Ovary (tissue), 9 donors: Measurements from ENCODE around the gene TMEM63B. TPM values are rescaled to one million over a fixed set of nuclear protein-coding genes. Genes with fewer than 3 reads are reported as not detected.

Experiments used
- DNase-seq, 5 donors: peaks; one replicate each; pipeline ENCODE4 v3.0.0-alpha.2; 2019 to 2020
- H3K27ac ChIP-seq, 2 donors: fragments of 200-600 bp; one replicate each; pipeline versions ENCODE4 v1.5.1 to v1.8.0; 2019 to 2022
- H3K27me3 ChIP-seq: fragments of 200-600 bp; one replicate; pipeline ENCODE4 v1.8.0; 2022
- H3K36me3 ChIP-seq: fragments of 200-600 bp; sonication (generic); one replicate; pipeline ENCODE4 v1.5.1; 2019
- H3K4me1 ChIP-seq: one replicate; pipeline ENCODE4 v1.8.1; 2013; ENCODE audit warnings: mild to moderate bottlenecking, moderate library complexity; ENCODE audit not compliant: insufficient read depth
- H3K4me3 ChIP-seq: fragments of 200-600 bp; sonication (generic); one replicate; pipeline ENCODE4 v1.5.1; 2017
- H3K9me3 ChIP-seq, 2 donors: fragments of 200-600 bp in 1 of 2; sonication (generic) in 1 of 2; one replicate each; pipeline versions ENCODE4 v1.5.1 to v1.8.1; 2013 to 2019; ENCODE audit warnings: mild to moderate bottlenecking in 1 of 2, moderate library complexity in 1 of 2
- EP300 ChIP-seq: sonication (generic); formaldehyde crosslinking; IDR thresholded peaks from one replicate; pipeline ENCODE4 v1.6.1; 2017; ENCODE audit warnings: antibody characterized with exemption
- POLR2A ChIP-seq: fragments of 450-650 bp; IDR thresholded peaks from one replicate; pipeline ENCODE4 v1.6.1; 2017; ENCODE audit warnings: antibody characterized with exemption, mild to moderate bottlenecking, moderate library complexity
- WGBS, 3 donors: extraction: QIAGEN DNeasy Blood & Tissue Kit in 1 of 3; methylation state at CpG; one replicate each; pipeline versions ENCODE4 v1.1.5 to v1.1.7; 2013 to 2017; 5-methylcytosine and 5-hydroxymethylcytosine counted together
- intact Hi-C, 4 donors: fragments of 100-400 bp; cut with DNase I; formaldehyde crosslinking; loops; one replicate each; pipeline versions ENCODE4 v1.11.0 to v1.15.1; 2022 to 2023
- polyA plus RNA-seq, 2 donors: library from polyadenylated mRNA; stranded (reverse); fragments of 200-250 nt in 1 of 2; fragments of 350-450 nt in 1 of 2; fragmentation: Illumina TruSeq in 1 of 2; extraction: RNeasy Lipid Tissue Mini Kit (QIAGEN cat#74804) in 1 of 2; gene quantifications; one replicate each; pipeline ENCODE4 v1.2.3, GENCODE V29; 2013 to 2014
- total RNA-seq, 7 donors: library from RNA; depleted of rRNA in 2 of 7; stranded (reverse); fragments of >200 nt in 2 of 7; fragmentation: NEBNext Ultra II Directional in 3 of 7; extraction: Animal tissue kit (Norgen Biotek cat#: 25700) in 3 of 7; gene quantifications; one replicate each; pipeline versions ENCODE4 v1.1.0 to v1.2.4, GENCODE V29; 2016 to 2023
- TF ChIP-seq, protein P1 (sequence below), 3 donors: fragments of 450-650 bp in 2 of 3; fragments of 200-600 bp in 1 of 3; IDR thresholded peaks; one replicate each; pipeline versions ENCODE4 v1.5.1 to v1.8.0; 2016 to 2022; ENCODE audit warnings: antibody characterized with exemption in 3 of 3, mild to moderate bottlenecking in 1 of 3
- donor health status: DM: no; HTN: no; CAD: no; lungs with moderate emphysema.
- donor health status: DM: no; HTN: no; CAD: no.
- donor health status: Bipolar disorder and iron deficiency.
- donor health status: DM: yes; HTN: yes; CAD: no.
- donor health status: DM: no; HTN: no; CAD: no.
- donor health status: DM: yes; HTN: yes; CAD: no.

Gene TMEM63B
- total and polyA plus RNA-seq, 9 donors, result 7.5 to 25.7 (median 16.5) TPM

DNA sequence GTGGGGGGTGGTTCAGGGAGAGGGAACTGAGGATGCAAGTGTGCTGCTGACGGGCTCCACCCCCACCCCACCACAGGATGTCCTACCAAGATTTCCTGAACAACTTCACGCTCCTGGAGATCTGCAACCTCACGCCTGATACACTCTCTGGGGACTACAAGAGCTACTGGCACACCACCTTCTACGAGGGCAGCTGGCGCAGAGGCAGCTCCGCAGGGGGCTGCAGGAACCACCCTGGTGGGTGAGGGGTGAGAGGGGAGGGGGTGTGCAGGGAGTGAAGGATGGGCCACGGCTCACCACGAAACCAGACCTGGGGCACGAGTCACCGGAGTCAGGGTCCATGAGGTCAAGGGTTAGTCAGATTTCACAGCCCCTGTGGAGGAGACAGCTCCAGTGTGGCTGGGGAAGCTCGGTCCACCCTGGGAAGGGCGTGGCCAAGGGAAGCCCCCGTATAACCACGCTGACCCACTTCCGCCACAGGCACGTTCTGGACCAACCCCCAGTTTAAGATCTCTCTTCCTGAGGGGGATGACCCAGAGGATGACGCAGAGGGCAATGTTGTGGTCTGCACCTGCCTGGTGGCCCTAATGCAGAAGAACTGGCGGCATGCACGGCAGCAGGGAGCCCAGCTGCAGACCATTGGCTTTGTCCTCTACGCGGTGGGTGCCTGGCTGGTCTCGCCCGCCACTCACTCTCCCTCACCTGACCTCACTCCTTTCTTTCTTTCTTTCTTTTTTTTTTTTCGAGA, 49.6 kb downstream of the TMEM63B start:
- no peak overlapping the region for H3K27ac ChIP-seq
- no peaks in the 10 kb centered on the region for H3K36me3 ChIP-seq
- intact Hi-C loops, result loop anchor here in 3 of 4 donors (5.0 to 10.0 kb wide), 3 partner anchors 50 to 665 kb away; partner anchors contain the start of gene LRRC73 (in 1 of the 3)
- no peaks in the 10 kb centered on the region for H3K9me3 ChIP-seq
- DNase-seq, result no peak
- H3K27me3 ChIP-seq, result no peaks in the 10 kb centered on the region
- peaks cover 3% of the 10 kb centered on the region for H3K4me1 ChIP-seq
- H3K4me3 ChIP-seq, result no peak overlapping the region
- 82 to 84% (median 84%) methylated on average over 24 of the region's 24 CpGs for WGBS, 3 donors
- TF ChIP-seq EP300 (no peak), POLR2A (no peak)
- TF ChIP-seq, protein P1, sequence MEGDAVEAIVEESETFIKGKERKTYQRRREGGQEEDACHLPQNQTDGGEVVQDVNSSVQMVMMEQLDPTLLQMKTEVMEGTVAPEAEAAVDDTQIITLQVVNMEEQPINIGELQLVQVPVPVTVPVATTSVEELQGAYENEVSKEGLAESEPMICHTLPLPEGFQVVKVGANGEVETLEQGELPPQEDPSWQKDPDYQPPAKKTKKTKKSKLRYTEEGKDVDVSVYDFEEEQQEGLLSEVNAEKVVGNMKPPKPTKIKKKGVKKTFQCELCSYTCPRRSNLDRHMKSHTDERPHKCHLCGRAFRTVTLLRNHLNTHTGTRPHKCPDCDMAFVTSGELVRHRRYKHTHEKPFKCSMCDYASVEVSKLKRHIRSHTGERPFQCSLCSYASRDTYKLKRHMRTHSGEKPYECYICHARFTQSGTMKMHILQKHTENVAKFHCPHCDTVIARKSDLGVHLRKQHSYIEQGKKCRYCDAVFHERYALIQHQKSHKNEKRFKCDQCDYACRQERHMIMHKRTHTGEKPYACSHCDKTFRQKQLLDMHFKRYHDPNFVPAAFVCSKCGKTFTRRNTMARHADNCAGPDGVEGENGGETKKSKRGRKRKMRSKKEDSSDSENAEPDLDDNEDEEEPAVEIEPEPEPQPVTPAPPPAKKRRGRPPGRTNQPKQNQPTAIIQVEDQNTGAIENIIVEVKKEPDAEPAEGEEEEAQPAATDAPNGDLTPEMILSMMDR (IDR thresholded peaks at IDR 0.05), result no peak

DNA sequence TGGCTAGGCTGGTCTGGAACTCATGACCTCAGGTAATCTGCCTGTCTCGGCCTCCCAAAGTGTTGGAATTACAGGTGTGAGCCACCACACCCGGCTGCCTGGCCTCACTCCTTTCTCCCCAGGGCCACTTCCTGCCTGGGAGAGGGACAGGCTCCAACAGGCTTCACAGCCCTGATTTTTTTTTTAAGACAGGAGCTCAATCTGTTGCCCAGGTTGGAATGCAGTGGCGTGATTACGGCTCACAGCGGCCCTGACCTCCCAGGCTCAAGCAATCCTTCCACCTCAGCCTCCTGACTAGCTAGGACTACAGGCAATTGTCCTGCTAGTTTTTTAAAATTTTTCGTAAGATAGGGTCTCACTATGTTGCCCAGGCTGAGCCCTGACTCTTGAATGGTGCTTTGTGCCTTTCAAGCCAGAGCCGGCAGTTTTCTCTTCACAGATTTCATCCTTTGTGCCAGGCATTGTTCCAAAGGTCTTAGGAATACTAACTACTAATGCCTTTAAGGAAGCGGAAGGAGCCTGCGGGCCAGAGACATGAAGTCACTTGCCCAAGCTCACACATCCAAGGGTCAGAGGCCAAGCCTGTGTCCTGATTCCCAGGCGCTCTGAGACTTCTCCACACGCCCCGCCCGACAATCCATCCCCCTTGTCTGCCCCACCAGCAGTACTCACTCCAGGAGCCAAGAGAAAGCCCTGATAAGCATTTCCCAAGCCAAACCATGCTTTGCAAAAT, 50.5 kb downstream of the TMEM63B start:
- no peaks in the 10 kb centered on the region for H3K9me3 ChIP-seq
- peaks cover 3% of the 10 kb centered on the region for H3K4me1 ChIP-seq
- H3K27me3 ChIP-seq, result no peaks in the 10 kb centered on the region
- H3K4me3 ChIP-seq, result no peak overlapping the region
- TF ChIP-seq, protein P1 (IDR thresholded peaks at IDR 0.05), result no peak
- TF ChIP-seq EP300 (no peak), POLR2A (no peak)
- no peak overlapping the region for H3K27ac ChIP-seq
- peak; percentile 35 to 62 (median 39) for DNase-seq
- no peaks in the 10 kb centered on the region for H3K36me3 ChIP-seq
- 44 to 52% (median 46%) methylated on average over 13 of the region's 13 CpGs for WGBS, 3 donors
- intact Hi-C loops, result loop anchor here in 3 of 4 donors (5.0 to 10.0 kb wide), 3 partner anchors 49 to 666 kb away; partner anchors contain the start of gene LRRC73 (in 1 of the 3)

DNA sequence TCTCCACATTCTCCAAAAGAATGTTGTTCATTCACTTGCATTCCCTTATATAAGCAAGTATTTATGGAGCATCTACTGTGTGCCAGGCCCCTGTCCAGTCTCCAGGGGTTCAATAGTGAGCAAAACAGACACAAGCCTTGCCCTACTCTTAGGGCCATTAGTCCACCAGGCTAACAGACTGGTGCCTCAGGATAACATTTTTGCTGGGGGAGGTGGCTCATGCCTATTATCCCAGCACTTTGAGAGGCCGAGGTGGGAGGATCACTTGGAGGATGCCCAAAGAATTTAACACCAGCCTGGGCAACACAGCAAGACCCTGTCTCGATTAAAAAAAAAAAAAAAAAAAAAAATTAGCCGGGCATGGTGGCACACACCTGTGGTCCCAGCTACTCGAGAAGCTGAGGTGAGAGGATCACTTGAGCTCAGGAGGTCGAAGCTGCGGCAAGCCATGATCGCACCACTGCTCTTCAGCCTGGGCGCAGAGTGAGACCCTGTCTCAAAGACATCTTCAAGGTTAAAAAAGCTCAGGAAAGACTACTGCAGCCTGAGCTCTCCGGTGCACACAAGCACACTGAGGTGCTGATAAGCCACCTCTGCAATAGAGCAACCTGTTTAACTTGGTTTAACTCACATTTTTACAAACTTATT, 51.2 kb downstream of the TMEM63B start:
- no peak for DNase-seq
- Histone ChIP-seq H3K9me3 (no peaks in the 10 kb centered on the region), H3K4me3 (no peak overlapping the region), H3K36me3 (no peaks in the 10 kb centered on the region), H3K4me1 (peaks cover 3% of the 10 kb centered on the region), H3K27ac (no peak overlapping the region), H3K27me3 (no peaks in the 10 kb centered on the region)
- intact Hi-C loops, result loop anchor here in 3 of 4 donors (5.0 to 10.0 kb wide), 3 partner anchors 49 to 666 kb away; partner anchors contain the start of gene LRRC73 (in 1 of the 3)
- TF ChIP-seq, protein P1 (IDR thresholded peaks at IDR 0.05), result no peak
- TF ChIP-seq EP300, result no peak
- no peak for TF ChIP-seq POLR2A
- 69 to 82% (median 78%) methylated on average over 9 of the region's 9 CpGs for WGBS, 3 donors

DNA sequence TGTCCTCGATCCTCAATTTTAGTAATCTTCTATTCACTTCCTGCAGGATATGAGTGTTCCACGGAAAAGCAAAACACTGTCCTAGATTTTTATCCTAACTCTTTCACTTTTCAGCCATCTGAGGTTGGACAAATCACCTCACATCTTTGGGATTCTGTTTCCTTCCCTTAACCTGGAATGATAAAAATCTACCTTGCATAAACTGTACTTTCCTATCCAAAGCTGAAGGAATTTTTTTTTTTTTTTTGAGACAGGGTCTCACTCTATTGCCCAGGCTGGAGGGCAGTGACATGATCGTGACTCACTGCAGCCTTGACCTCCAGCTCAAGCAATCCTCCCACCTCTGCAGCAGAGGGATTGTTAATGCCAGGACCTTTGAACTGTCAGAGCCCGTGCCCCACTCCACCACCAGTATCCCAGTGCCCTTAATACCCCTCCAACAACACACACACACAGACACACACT, 51.8 kb downstream of the TMEM63B start:
- H3K9me3 ChIP-seq, result no peaks in the 10 kb centered on the region
- 32 to 45% (median 35%) methylated on average over 4 of the region's 4 CpGs for WGBS, 3 donors
- peaks cover 3% of the 10 kb centered on the region for H3K4me1 ChIP-seq
- H3K27ac ChIP-seq, result no peak overlapping the region
- intact Hi-C loops, result loop anchor here in 3 of 4 donors (5.0 to 10.0 kb wide), 3 partner anchors 48 to 667 kb away; partner anchors contain the start of gene LRRC73 (in 1 of the 3)
- DNase-seq, result no peak
- no peaks in the 10 kb centered on the region for H3K27me3 ChIP-seq
- no peaks in the 10 kb centered on the region for H3K36me3 ChIP-seq
- no peak for TF ChIP-seq EP300
- no peak for TF ChIP-seq POLR2A
- TF ChIP-seq, protein P1 (IDR thresholded peaks at IDR 0.05), result no peak
- H3K4me3 ChIP-seq, result no peak overlapping the region
